ENCODE measurements around the gene MAMLD1. TPM values are rescaled to one million over a fixed set of nuclear protein-coding genes. Genes with fewer than 3 reads are reported as not detected.

MAMLD1 gene
- total RNA-seq, 3 donors from 2014 or later, result 5.8 to 6.1 (median 6.1) TPM

GRCh38 chrX:150544222-150544787 lies 181.2 kb downstream of the MAMLD1 start:
- Mint-ChIP-seq H3K4me1 (ENCODE audit: low read depth) (peaks cover 16% of the 10 kb centered on the region), H3K27me3 (ENCODE audit: low read depth) (no peaks in the 10 kb centered on the region), H3K4me3 (no peak overlapping the region), H3K36me3 (ENCODE audit: insufficient read depth) (no peaks in the 10 kb centered on the region), H3K9me3 (no peaks in the 10 kb centered on the region)
- no peak for ATAC-seq
- no peak for DNase-seq

GRCh38 chrX:150544835-150545770 lies 182.0 kb downstream of the MAMLD1 start:
- Mint-ChIP-seq H3K4me1 (ENCODE audit: low read depth) (peaks cover 16% of the 10 kb centered on the region), H3K36me3 (ENCODE audit: insufficient read depth) (no peaks in the 10 kb centered on the region), H3K27me3 (ENCODE audit: low read depth) (no peaks in the 10 kb centered on the region), H3K9me3 (no peaks in the 10 kb centered on the region), H3K4me3 (no peak overlapping the region)
- no peak for DNase-seq
- ATAC-seq, result no peak

- Mint-ChIP-seq H3K9me3 (no peaks in the 10 kb centered on the region), H3K36me3 (ENCODE audit: insufficient read depth) (no peaks in the 10 kb centered on the region), H3K27me3 (ENCODE audit: low read depth) (no peaks in the 10 kb centered on the region), H3K4me3 (peak overlapping the region; percentile 48), H3K4me1 (ENCODE audit: low read depth) (peaks cover 16% of the 10 kb centered on the region)
- DNase-seq (peak; percentile 20), ATAC-seq (peak; percentile 33 to 56)
Observed at GRCh38 chrX:150546711-150547153, 183.6 kb downstream of the MAMLD1 start.

GRCh38 chrX:150547375-150548115 lies 184.4 kb downstream of the MAMLD1 start:
- DNase-seq (no peak), ATAC-seq (peak; percentile 46 to 58)
- H3K36me3 Mint-ChIP-seq (ENCODE audit: insufficient read depth), result no peaks in the 10 kb centered on the region
- H3K4me3 Mint-ChIP-seq, result peak overlapping the region; percentile 60
- peaks cover 16% of the 10 kb centered on the region for H3K4me1 Mint-ChIP-seq (ENCODE audit: low read depth)
- no peaks in the 10 kb centered on the region for H3K27me3 Mint-ChIP-seq (ENCODE audit: low read depth)
- H3K9me3 Mint-ChIP-seq, result no peaks in the 10 kb centered on the region

- Mint-ChIP-seq H3K4me3 (peak overlapping the region; percentile 60), H3K36me3 (ENCODE audit: insufficient read depth) (no peaks in the 10 kb centered on the region), H3K27me3 (ENCODE audit: low read depth) (no peaks in the 10 kb centered on the region), H3K9me3 (no peaks in the 10 kb centered on the region), H3K4me1 (ENCODE audit: low read depth) (peaks cover 16% of the 10 kb centered on the region)
- ATAC-seq, result no peak
- DNase-seq, result no peak
Observed at GRCh38 chrX:150548251-150548650, 185.1 kb downstream of the MAMLD1 start.

- Mint-ChIP-seq H3K27me3 (ENCODE audit: low read depth) (no peaks in the 10 kb centered on the region), H3K4me3 (no peak overlapping the region), H3K4me1 (ENCODE audit: low read depth) (peaks cover 16% of the 10 kb centered on the region), H3K36me3 (ENCODE audit: insufficient read depth) (no peaks in the 10 kb centered on the region), H3K9me3 (no peaks in the 10 kb centered on the region)
- DNase-seq (no peak), ATAC-seq (peak in 1 of 2 donors; percentile 33)
Observed at GRCh38 chrX:150548684-150549083, 185.6 kb downstream of the MAMLD1 start.

GRCh38 chrX:150551963-150552362 lies 188.8 kb downstream of the MAMLD1 start:
- Mint-ChIP-seq H3K4me3 (no peak overlapping the region), H3K4me1 (ENCODE audit: low read depth) (peaks cover 6% of the 10 kb centered on the region), H3K36me3 (ENCODE audit: insufficient read depth) (no peaks in the 10 kb centered on the region), H3K27me3 (ENCODE audit: low read depth) (no peaks in the 10 kb centered on the region), H3K9me3 (no peaks in the 10 kb centered on the region)
- no peak for DNase-seq
- ATAC-seq, result no peak

GRCh38 chrX:150558424-150558823 lies 195.3 kb downstream of the MAMLD1 start:
- H3K27me3 Mint-ChIP-seq (ENCODE audit: low read depth), result no peaks in the 10 kb centered on the region
- H3K4me3 Mint-ChIP-seq, result no peak overlapping the region
- H3K9me3 Mint-ChIP-seq, result no peaks in the 10 kb centered on the region
- ATAC-seq, result no peak
- H3K36me3 Mint-ChIP-seq (ENCODE audit: insufficient read depth), result no peaks in the 10 kb centered on the region
- no peaks in the 10 kb centered on the region for H3K4me1 Mint-ChIP-seq (ENCODE audit: low read depth)
- DNase-seq, result no peak

Other genes starting within 250 kb of the MAMLD1 start
- gene MTM1, start 205.3 kb downstream of the MAMLD1 start, total RNA-seq, result 10 to 100 TPM; 14.9 to 17.2 (median 15.4) TPM